HG03575 (cell line): Measurements from ENCODE around the gene HAUS1.

ENCODE experiments used
- ATAC-seq: cut with Tn5 transposase; IDR thresholded peaks from one replicate; pipeline ENCODE4 v1.9.1; 2021; ENCODE audit not compliant: unreplicated experiment, insufficient number of reproducible peaks, low FRiP score; ENCODE audit errors: extremely low read depth

HAUS1 gene

GRCh38 chr18:46173393-46174341, 69.5 kb downstream of the HAUS1 start:
- peak; percentile 63 for ATAC-seq

- no peak for ATAC-seq
Measured at GRCh38 chr18:46174342-46175041, 70.3 kb downstream of the HAUS1 start.

GRCh38 chr18:46176001-46176400, 71.8 kb downstream of the HAUS1 start:
- no peak for ATAC-seq
